ENCODE results near the gene NHLH2.

DNA sequence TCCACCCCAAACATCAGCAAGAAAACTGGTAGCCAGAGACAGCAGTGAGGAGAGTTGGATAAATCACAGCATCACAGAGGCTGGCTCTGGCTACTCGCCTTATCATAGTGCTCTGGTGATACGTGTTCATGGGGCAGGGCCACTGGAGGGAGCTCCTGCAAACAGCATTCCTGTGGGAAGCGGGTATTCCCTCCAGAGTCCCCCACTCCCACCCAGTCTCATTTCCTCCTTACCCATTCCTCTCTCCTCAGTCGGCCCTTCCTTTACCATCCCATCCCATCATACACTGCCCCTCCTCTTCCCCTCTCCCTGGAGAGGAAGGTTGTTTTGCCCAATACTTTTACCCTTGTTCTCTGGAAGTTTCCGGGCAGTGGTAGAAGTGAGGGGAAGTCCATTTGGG lies 7.1 kb downstream of the NHLH2 start:
- no peak for TF ChIP-seq CTCF (IDR thresholded peaks at IDR 0.05)
- TF ChIP-seq EZH2 (IDR thresholded peaks at IDR 0.05; ENCODE audit: borderline replicate concordance, insufficient read depth, low read depth, low read length, poor library complexity, severe bottlenecking) = no peak
